Osteoblast (primary cell): ENCODE measurements around the gene FARP1. TPM values are rescaled to one million over a fixed set of nuclear protein-coding genes. Genes with fewer than 3 reads are reported as not detected.

Experiments used
- DNase-seq: peaks from one replicate; pipeline ENCODE4 v3.0.0; 2011; ENCODE audit warnings: low spot score, mixed read lengths; ENCODE audit not compliant: insufficient read length; ENCODE audit errors: missing footprints
- H2AFZ ChIP-seq: 2 replicates; pipeline ENCODE4 v1.6.0; 2011; ENCODE audit warnings: mild to moderate bottlenecking, low read length
- H3K27ac ChIP-seq: 2 replicates; pipeline ENCODE4 v1.5.1; 2011; ENCODE audit warnings: mild to moderate bottlenecking, low read depth, low read length, moderate library complexity
- H3K27me3 ChIP-seq: 2 replicates; pipeline ENCODE4 v1.6.0; 2012; ENCODE audit warnings: mild to moderate bottlenecking, control low read depth, inconsistent platforms, low read length, moderate library complexity; ENCODE audit not compliant: insufficient read depth
- H3K36me3 ChIP-seq: 2 replicates; pipeline ENCODE4 v1.5.1; 2011; ENCODE audit warnings: mild to moderate bottlenecking, low read length, control low read depth, moderate library complexity; ENCODE audit not compliant: insufficient read depth
- H3K4me1 ChIP-seq: 2 replicates; pipeline ENCODE4 v1.5.1; 2011; ENCODE audit warnings: mild to moderate bottlenecking, low read length, control low read depth, moderate library complexity; ENCODE audit not compliant: insufficient read depth
- H3K4me2 ChIP-seq: 2 replicates; pipeline ENCODE4 v1.6.0; 2011; ENCODE audit warnings: mild to moderate bottlenecking, low read length; ENCODE audit not compliant: insufficient read depth
- H3K4me3 ChIP-seq: fragments of 200-600 bp; sonication (generic); 3 replicates; pipeline ENCODE4 v1.5.1; 2012; ENCODE audit warnings: mild to moderate bottlenecking, low read length, inconsistent platforms; ENCODE audit not compliant: insufficient read depth
- H3K79me2 ChIP-seq: 2 replicates; pipeline ENCODE4 v1.6.0; 2012; ENCODE audit warnings: mild to moderate bottlenecking, low read length, control low read depth, inconsistent platforms; ENCODE audit not compliant: insufficient read depth
- H3K9me3 ChIP-seq: 2 replicates; pipeline ENCODE4 v1.5.1; 2011; ENCODE audit warnings: low read depth, low read length, control low read depth
- H4K20me1 ChIP-seq: 2 replicates; pipeline ENCODE4 v1.6.0; 2012; ENCODE audit warnings: mild to moderate bottlenecking, low read length, control low read depth; ENCODE audit not compliant: insufficient read depth
- total RNA-seq: library from RNA; depleted of rRNA; stranded (reverse); fragments of >200 nt; gene quantifications from 2 replicates; pipeline ENCODE4 v1.2.3, GENCODE V29; 2012
- TF ChIP-seq, protein P1 (sequence below): IDR thresholded peaks from 2 replicates; pipeline ENCODE4 v1.5.1; 2011; ENCODE audit warnings: mild to moderate bottlenecking, low read depth, low read length, moderate library complexity; ENCODE audit errors: extremely low read depth

The FARP1 gene
- total RNA-seq, 1 donor = 36.2 TPM

DNA sequence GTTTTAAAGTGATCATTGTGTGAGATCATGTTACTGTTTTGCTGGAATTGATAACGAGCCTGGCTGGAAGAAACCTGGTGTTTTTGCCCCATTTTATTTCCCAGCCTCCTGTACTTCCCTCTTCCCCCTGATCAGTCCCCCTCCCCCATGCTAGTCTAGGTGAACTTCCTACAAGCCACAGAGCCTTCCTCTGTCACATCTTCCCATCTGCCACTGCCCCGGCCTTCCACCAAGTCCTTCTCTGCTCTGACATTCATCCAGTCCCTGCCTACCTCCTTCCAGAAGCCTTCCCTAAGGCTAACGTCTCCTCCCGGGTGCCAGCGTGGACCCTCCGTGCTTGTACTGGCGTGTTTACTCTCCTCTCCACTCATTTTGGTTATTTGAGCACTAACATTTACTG, 14.3 kb downstream of the FARP1 start:
- Histone ChIP-seq H3K27me3 (no peaks in the 10 kb centered on the region), H3K4me1 (peaks cover 9% of the 10 kb centered on the region), H3K36me3 (peaks cover 18% of the 10 kb centered on the region), H3K4me3 (no peak overlapping the region), H3K79me2 (peaks cover 92% of the 10 kb centered on the region), H4K20me1 (peaks cover 38% of the 10 kb centered on the region), H3K9me3 (no peaks in the 10 kb centered on the region), H2AFZ (no peak overlapping the region), H3K27ac (peak overlapping the region; percentile 17), H3K4me2 (no peak overlapping the region)
- TF ChIP-seq, protein P1, sequence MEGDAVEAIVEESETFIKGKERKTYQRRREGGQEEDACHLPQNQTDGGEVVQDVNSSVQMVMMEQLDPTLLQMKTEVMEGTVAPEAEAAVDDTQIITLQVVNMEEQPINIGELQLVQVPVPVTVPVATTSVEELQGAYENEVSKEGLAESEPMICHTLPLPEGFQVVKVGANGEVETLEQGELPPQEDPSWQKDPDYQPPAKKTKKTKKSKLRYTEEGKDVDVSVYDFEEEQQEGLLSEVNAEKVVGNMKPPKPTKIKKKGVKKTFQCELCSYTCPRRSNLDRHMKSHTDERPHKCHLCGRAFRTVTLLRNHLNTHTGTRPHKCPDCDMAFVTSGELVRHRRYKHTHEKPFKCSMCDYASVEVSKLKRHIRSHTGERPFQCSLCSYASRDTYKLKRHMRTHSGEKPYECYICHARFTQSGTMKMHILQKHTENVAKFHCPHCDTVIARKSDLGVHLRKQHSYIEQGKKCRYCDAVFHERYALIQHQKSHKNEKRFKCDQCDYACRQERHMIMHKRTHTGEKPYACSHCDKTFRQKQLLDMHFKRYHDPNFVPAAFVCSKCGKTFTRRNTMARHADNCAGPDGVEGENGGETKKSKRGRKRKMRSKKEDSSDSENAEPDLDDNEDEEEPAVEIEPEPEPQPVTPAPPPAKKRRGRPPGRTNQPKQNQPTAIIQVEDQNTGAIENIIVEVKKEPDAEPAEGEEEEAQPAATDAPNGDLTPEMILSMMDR = no peak
- DNase-seq = no peak

DNA sequence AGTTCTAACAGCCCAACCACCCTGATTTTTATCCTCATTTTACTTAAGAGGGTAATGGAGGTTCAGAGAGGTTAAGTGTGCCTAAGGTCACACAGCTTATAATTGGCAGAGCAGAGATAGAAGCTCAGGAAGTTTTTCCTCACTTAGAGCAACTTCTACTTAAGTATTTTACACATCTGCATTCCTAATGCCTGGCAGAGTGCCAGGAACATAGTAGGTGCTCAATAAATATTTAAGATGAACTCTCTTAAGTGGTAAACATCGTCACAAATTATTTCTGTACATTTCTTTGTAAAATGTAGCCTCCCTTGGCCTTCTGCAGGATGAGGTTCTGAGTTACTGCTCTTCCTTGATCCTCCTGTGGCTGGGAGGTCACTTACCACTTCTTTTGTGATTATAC, 14.7 kb downstream of the FARP1 start:
- H2AFZ ChIP-seq = no peak overlapping the region
- H3K36me3 ChIP-seq = peaks cover 22% of the 10 kb centered on the region
- TF ChIP-seq, protein P1 = no peak
- H3K27me3 ChIP-seq = no peaks in the 10 kb centered on the region
- peaks cover 9% of the 10 kb centered on the region for H3K4me1 ChIP-seq
- peaks cover 92% of the 10 kb centered on the region for H3K79me2 ChIP-seq
- no peak overlapping the region for H3K4me2 ChIP-seq
- no peaks in the 10 kb centered on the region for H3K9me3 ChIP-seq
- peaks cover 36% of the 10 kb centered on the region for H4K20me1 ChIP-seq
- peak overlapping the region; percentile 17 for H3K27ac ChIP-seq
- DNase-seq = no peak
- H3K4me3 ChIP-seq = no peak overlapping the region

DNA sequence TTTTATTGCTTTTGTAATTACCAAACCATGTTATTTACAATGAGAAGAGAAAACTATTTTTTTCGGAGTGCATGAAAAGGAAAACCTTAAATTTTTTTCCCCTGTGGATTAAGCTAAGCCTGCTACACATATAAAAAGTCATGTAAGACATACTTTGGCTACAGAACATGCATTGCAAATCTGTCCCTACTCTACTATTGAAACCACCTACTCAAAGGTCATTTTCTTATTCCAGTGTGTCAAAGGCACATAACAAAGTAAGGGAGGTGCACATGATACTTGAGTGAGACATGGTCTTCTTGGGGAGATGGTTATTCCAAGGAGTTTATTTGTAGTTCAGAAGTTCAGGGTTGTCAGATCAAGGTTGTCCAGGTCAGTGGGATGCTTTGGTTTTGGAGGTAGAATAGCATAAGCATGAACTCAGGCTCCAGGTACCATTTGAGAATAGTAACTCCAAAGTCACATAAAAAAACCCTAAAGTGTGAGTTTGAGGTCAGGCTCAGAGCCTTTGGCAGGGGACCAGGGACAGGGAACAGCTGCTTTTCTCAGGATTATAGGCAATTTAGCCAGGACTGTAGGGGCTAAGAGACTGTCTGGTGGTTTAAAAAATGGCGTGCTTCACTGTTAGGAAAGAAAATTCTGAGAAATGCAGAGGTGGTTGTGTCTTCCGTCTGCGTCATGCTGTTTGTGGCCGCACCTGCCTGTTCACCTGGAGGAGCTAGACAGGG, 15.4 kb downstream of the FARP1 start:
- no peak overlapping the region for H2AFZ ChIP-seq
- H3K27me3 ChIP-seq = no peaks in the 10 kb centered on the region
- no peaks in the 10 kb centered on the region for H3K9me3 ChIP-seq
- no peak for DNase-seq
- no peak overlapping the region for H3K27ac ChIP-seq
- TF ChIP-seq, protein P1 = no peak
- H3K36me3 ChIP-seq = peaks cover 24% of the 10 kb centered on the region
- peaks cover 31% of the 10 kb centered on the region for H4K20me1 ChIP-seq
- H3K4me2 ChIP-seq = no peak overlapping the region
- no peak overlapping the region for H3K4me3 ChIP-seq
- H3K4me1 ChIP-seq = peaks cover 9% of the 10 kb centered on the region
- peaks cover 94% of the 10 kb centered on the region for H3K79me2 ChIP-seq

DNA sequence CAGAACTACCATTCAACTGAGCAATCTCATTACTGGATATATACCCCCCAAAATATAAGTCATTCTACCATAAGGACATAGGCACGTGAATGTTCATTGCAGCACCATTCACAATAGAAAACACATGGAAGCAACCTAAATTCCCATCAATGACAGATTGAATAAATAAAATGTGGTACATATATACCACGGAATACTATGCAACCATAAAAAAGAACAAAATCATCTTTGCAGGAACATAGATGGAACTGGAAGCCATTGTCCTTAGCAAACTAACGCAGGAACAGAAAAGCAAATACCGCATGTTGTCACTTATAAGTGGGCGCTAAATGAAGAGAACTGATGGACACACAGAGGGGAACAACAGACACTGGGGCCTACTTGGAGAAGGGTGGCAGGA, 20.0 kb downstream of the FARP1 start:
- no peaks in the 10 kb centered on the region for H3K27me3 ChIP-seq
- TF ChIP-seq, protein P1 = no peak
- no peak overlapping the region for H3K27ac ChIP-seq
- no peaks in the 10 kb centered on the region for H3K9me3 ChIP-seq
- H4K20me1 ChIP-seq = peaks cover 15% of the 10 kb centered on the region
- H3K4me2 ChIP-seq = no peak overlapping the region
- H3K4me1 ChIP-seq = no peaks in the 10 kb centered on the region
- no peak for DNase-seq
- peaks cover 82% of the 10 kb centered on the region for H3K79me2 ChIP-seq
- peaks cover 24% of the 10 kb centered on the region for H3K36me3 ChIP-seq
- no peak overlapping the region for H2AFZ ChIP-seq
- no peak overlapping the region for H3K4me3 ChIP-seq
